ENCODE data around the gene IQSEC3.

Gene IQSEC3

GRCh38 chr12:171743-172676 is 105.4 kb downstream of the IQSEC3 start:
- no peak overlapping the region for H3K4me3 ChIP-seq (ENCODE audit: low read length)
- no peak for DNase-seq (ENCODE audit: low read depth)
- TF ChIP-seq, protein P1, sequence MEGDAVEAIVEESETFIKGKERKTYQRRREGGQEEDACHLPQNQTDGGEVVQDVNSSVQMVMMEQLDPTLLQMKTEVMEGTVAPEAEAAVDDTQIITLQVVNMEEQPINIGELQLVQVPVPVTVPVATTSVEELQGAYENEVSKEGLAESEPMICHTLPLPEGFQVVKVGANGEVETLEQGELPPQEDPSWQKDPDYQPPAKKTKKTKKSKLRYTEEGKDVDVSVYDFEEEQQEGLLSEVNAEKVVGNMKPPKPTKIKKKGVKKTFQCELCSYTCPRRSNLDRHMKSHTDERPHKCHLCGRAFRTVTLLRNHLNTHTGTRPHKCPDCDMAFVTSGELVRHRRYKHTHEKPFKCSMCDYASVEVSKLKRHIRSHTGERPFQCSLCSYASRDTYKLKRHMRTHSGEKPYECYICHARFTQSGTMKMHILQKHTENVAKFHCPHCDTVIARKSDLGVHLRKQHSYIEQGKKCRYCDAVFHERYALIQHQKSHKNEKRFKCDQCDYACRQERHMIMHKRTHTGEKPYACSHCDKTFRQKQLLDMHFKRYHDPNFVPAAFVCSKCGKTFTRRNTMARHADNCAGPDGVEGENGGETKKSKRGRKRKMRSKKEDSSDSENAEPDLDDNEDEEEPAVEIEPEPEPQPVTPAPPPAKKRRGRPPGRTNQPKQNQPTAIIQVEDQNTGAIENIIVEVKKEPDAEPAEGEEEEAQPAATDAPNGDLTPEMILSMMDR (conservative IDR thresholded peaks at IDR 0.05; ENCODE audit: low read depth, low read length): no peak

GRCh38 chr12:172732-173161 is 106.2 kb downstream of the IQSEC3 start:
- no peak for DNase-seq (ENCODE audit: low read depth)
- no peak overlapping the region for H3K4me3 ChIP-seq (ENCODE audit: low read length)
- TF ChIP-seq, protein P1 (conservative IDR thresholded peaks at IDR 0.05; ENCODE audit: low read depth, low read length): no peak

- H3K4me3 ChIP-seq (ENCODE audit: low read length): no peak overlapping the region
- TF ChIP-seq, protein P1 (conservative IDR thresholded peaks at IDR 0.05; ENCODE audit: low read depth, low read length): no peak
- no peak for DNase-seq (ENCODE audit: low read depth)
Measured at GRCh38 chr12:174124-174523, 107.6 kb downstream of the IQSEC3 start.

DNA sequence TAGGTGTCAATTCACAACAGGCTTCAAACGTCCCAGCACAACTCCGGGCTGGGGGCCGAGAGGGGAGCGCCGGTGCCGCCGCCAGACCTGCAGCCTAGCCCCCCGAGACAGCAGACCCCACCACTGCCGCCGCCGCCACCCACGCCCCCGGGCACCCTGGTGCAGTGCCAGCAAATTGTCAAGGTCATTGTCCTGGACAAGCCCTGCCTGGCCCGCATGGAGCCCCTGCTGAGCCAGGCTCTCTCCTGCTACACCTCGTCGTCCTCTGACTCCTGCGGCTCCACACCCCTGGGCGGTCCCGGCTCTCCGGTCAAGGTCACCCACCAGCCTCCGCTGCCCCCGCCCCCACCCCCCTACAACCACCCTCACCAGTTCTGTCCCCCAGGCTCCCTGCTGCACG is 108.0 kb downstream of the IQSEC3 start:
- DNase-seq (ENCODE audit: low read depth): no peak
- no peak overlapping the region for H3K4me3 ChIP-seq (ENCODE audit: low read length)
- TF ChIP-seq, protein P1 (conservative IDR thresholded peaks at IDR 0.05; ENCODE audit: low read depth, low read length): no peak

- no peak for DNase-seq (ENCODE audit: low read depth)
- no peak overlapping the region for H3K4me3 ChIP-seq (ENCODE audit: low read length)
Measured at GRCh38 chr12:175250-175649, 108.7 kb downstream of the IQSEC3 start.

GRCh38 chr12:175759-176158 is 109.2 kb downstream of the IQSEC3 start:
- TF ChIP-seq, protein P1 (conservative IDR thresholded peaks at IDR 0.05; ENCODE audit: low read depth, low read length): no peak
- no peak for DNase-seq (ENCODE audit: low read depth)

More at GRCh38 chr12:175250-175649, 108.7 kb downstream of the IQSEC3 start:
- TF ChIP-seq, protein P1 (conservative IDR thresholded peaks at IDR 0.05; ENCODE audit: low read depth, low read length): no peak

More at GRCh38 chr12:175759-176158, 109.2 kb downstream of the IQSEC3 start:
- H3K4me3 ChIP-seq (ENCODE audit: low read length): no peak overlapping the region

Measured in retinal pigment epithelial cell (primary cell).